ENCODE results near the gene SIGLEC12.
A peak's percentile ranks its signal among the peaks of the same experiment; 100 is the strongest.
"Not testable (repeated sequence)": the region's sequence is repeated elsewhere in the genome, so short reads cannot be mapped to it uniquely, and the experiment has no call there.

The SIGLEC12 gene

DNA sequence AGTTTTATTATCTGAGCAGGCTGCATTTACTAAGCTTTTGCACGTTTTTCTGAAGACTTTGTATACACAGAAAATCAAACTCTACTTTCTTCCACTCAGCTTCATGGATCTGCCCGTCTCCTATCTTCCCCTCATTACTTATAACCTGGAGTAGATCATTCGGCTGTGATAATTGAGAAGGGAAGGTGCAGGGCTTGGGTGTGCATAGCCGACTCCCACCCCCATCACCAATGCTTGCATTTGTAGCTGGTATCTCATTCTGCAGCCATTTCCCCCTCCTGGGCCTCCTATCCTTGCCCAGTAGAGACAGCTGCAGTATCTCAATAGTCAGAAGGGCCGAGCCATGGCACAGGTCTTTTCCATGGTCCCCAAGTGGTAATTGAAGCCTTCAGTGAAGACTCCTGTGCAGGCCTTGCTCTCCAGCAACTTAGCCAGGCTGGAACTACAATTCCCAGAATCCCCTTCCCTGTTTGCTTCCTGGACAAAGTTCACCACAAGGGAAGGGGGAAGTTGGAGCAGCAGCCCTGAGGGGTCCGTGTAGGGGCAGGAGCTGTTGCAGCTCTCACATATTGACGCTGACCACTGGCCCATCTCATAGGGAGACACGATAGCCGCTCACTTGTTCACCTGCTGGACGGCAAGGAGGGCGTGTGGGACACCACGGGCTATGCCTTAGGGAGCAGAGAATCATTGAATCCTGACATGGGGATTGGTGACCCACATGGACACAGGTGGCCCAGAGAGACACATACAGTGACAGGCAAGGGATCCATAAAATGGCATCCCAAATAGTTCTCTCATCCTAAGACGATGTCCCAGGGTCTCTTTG is 41.2 kb downstream of the SIGLEC12 start:
- DNase-seq (ENCODE audit: low read depth in 4 of 4, low spot score in 1 of 4): no peak

DNA sequence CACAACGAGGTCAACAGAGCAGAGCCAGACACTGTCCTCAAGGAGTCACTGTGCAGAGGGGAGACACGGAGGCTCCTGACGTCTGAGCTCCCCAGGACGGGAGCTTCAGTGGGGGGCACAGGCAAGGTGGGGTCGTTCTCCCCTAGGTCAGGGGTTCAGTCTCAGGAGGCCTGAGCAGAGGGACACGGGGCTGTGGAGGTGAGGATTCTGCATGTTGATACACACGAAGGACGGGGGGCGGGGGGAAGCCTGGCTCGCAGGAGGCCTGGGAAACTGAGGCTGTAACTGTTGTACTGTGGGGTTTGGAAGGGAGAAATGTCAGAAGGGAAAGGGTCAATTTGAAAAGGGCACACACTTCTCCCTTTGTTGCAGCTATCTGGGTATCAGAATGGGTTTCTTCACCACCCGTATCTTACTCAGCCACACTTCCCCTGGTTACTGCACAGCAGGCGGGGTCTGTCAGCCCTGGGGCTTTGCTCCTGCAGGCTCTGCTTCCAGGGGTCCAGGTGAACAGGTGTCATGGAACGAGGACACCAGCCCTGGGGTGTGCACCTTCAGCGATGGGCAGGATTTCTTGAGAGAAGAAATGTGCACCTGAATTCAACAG is 42.6 kb downstream of the SIGLEC12 start:
- DNase-seq (ENCODE audit: low read depth in 4 of 4, low spot score in 1 of 4): no peak

DNA sequence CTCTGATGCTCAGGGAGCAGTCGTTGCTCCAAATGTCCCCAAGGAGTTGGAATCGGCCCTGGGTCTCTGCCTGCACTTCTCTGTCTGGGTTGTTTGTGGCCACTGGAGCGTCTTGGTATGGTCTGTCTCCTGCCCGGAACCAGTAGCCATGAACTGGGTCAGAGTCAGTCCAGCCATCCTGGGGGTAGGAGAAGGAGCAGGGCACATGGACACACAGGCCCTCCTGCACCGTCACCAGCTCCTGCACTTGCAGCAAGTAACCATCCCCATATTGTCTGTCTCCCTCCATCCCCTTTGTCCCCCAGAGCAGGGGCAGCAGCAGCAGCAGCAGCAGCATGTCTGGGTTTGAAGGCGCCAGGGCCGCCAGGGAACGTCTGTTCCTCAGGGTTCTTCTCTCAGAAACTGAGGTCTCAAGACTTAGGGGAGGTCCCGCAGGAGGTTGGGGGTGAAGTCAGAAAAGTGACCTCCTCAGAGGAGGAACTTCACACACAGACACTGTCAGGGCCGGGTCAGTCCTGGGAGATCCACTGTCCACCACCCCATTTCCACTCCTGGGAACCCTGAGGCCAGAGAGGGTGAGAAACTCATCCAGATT is 43.5 kb downstream of the SIGLEC12 start, which contains the start of gene SIGLEC8:
SIGLEC8 (minus strand) TSS at position 404 of the 595 bp plus-strand sequence; CDS start at position 337, 67 bp downstream.
- DNase-seq (ENCODE audit: low read depth in 4 of 4, low spot score in 1 of 4): no peak

DNA sequence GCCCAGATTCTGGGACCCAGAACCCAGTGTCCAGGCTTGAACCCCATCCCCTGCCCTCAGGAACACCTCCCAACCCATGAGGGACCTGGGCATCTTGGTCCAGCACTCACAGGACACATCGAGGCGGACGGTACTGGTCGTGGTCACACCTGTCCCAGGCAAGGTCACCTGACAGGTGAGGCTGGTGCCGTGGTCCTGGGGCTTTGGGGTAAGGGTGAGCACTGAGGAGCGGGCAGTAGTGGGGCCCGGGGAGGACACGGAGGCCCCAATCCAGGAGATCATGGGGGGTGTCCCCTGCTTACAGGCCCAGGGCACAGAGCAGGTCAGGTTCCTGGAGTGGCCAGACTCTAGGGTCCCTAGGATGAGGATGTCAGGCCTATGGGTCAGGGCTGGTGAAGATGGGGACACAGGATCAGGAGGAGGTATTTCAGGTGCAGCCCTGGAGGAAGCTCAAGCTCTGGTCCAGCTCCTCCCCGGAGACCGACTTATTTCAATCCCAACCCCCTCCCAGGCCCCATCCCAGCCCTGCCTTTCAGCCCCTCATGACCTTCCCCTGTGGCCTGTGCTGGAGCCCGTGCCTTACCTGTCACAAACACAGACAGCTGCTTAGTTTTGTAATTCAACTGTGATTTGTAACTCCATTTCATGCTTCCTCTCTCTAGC is 44.1 kb downstream of the SIGLEC12 start:
- DNase-seq (ENCODE audit: low read depth in 4 of 4, low spot score in 1 of 4): no peak

DNA sequence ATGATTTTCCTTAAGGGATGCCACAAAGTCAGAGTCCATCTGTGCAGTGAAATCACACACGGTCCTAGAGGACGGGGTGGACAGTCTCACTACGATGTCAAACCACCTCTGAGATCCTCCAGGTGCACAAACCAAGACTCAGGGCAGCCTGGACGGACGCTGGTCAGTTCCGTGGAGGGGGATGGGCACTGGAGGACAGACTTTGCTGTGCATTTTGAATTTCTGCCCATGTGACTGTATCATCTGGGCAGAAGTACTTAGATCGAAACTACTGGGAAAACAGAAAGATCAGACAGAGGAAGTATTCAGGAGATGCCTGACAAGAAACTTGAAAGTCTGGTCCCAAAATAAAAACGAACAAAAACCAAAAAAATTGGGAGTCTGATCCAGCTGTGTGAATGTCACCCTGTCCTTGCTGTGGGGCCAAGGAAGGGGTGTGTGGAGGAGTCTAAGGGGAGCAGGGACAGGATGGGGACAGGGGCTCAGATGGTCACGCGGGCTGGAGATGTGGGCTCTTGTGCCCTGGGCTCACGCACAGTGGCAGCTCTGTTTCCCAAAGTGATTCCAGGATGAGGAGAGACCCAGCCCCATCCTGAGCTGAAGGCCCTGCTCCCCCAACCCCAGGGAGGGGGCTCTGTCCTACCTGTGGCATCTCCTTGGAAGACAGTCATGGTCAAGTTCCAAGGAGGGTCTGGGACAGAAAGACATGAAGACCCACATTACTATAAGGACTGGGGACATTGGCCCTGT is 44.9 kb downstream of the SIGLEC12 start:
- no peak for DNase-seq (ENCODE audit: low read depth in 4 of 4, low spot score in 1 of 4)

DNA sequence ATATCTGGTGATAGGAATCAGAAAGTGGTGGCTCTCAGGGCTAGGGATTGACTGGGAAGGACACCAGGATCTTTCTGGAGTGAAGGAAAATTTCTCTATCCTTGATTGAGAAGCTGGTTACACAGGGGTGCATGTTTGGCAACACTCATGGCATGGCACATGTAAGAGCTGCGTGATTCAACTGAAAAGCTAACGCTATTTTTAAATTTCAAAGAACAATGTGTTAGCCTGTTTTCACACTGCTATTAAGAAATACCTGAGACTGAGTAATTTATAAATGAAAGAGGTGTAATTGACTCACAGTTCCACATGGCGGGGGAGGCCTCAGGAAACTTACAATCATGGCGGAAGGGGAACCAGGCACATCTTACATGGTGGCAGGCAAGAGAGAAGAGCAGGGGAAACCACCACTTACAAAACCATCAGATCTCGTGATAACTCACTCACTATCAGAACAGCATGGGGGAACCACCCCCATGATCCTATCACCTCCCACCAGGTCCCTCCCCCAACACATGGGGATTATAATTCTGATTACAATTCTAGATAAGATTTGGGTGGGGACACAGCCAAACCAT is 50.8 kb downstream of the SIGLEC12 start:
- DNase-seq (ENCODE audit: low read depth in 4 of 4, low spot score in 1 of 4): peak in 3 of 4 experiments; percentile 16 to 48 (median 36)

DNA sequence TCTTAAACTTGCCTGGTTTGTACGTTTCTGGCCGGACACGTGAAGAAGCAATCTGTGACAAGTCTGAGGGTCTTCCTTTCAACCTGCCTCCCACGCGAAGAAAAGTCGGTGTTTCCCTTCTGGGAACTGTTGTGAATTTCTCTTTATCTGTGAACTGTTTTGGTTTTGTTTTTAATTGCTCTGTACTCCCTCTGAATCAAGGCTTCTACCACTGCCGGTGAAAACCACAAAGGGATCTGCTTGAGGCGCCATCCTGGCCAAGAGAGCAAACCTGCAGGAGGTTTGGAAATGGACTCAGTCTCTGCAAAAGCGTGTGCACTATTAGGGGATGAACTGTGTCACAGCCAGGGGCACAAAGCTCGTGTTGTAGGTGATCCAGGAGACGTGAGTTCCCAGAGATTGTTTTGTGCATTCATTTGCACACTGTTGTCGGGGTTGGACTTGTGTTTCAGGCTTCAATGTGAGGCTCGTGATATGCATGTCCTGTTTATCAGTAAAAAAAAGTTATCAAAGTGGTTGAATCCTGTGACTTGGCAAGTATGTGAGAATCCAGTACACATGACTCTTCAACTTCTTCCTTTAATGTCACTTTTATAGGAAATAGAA is 53.1 kb downstream of the SIGLEC12 start:
- DNase-seq (ENCODE audit: low read depth in 4 of 4, low spot score in 1 of 4): peak in 3 of 4 experiments; percentile 28 to 52 (median 39)

DNA sequence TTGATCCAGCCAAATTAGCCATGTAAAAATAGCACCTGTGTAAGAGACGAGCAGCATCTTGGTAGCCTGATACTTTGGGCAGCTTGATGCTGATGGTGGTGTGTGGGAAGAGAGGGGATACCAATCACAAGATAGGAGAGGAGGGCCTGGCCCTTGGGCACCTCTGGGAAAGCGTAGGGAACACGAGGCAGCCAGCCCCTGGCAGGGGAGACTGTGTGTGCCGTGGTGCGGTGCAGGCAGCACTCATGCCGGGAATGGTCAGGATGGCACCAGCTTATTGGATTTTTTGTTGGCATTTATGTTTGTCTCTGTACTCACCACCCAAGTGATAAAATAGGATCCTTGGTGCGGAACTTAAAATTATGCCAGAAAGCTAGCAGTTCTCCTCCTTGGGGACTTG is 53.6 kb downstream of the SIGLEC12 start:
- DNase-seq (ENCODE audit: low read depth in 4 of 4, low spot score in 1 of 4): no peak

DNA sequence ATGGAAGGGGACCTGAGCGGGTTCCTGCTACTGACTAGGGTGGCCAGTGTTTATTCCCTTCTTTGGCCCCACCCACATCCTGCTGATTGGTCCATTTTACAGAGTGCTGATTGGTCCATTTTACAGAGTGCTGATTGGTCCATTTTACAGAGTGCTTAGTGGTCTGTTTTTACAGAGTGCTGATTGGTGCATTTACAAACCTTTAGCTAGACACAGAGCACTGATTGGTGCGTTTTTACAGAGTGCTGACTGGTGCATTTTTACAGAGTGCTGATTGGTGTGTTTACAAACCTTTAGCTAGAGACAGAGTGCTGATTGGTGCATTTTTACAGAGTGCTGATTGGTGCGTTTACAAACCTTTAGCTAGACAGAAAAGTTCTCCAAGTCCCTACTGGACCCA is 54.1 kb downstream of the SIGLEC12 start:
- DNase-seq (ENCODE audit: low read depth in 4 of 4, low spot score in 1 of 4): not testable (repeated sequence)

DNA sequence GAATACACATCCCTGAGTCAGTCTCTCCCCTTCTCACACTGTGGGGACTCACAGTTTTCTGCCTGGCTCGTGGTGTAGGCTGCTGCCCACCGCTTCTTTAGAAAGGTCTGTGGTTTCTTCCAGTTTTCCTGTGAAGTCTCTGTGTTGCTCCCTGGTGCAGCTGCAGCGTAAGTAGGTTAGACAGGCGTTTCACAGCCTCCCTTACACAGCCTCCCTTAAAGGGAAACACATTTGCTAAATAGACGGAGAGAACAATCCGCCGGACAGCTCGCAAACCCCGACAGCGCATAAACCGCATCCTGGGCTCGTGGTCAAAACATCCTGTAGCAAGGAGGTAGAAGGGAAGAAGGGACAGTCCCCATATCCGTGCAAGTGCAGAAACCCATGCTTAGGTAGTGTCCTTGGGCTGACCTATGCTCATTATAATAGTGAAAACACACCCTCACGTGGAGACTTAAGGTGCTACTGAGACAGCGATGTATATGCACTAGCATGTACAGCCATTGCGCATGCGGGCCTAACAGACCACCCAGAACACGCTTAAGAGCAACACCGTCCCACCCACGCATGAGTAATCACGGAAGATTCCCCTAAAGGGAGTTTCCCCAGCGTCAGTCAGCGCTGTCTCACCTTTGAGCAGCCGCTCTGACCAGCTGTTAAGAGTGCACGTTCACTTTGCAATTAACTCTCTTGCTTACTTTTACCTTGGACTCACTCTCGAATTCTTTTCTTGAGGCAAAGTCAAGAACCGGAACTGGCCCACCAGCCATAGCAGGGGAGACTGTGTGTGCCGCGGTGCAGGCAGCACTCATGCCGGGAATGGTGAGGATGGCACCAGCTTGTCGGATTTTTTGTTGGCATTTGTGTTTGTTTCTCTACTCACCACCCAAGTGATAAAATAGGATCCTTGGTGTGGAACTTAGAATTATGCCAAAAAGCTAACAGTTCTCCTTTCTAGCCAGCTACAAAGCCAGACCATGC is 59.9 kb downstream of the SIGLEC12 start:
- peak; percentile 71 to 85 (median 73) for DNase-seq (ENCODE audit: low read depth in 4 of 4, low spot score in 1 of 4)
